H1 (cell line): ENCODE results near the gene RFNG. TPM values are rescaled to one million over a fixed set of nuclear protein-coding genes. Genes with fewer than 3 reads are reported as not detected.
A peak's percentile ranks its signal among the peaks of the same experiment; 100 is the strongest.

Source experiments
- ATF2 ChIP-seq: IDR thresholded peaks from 2 replicates; pipeline ENCODE4 v1.6.1; 2012; ENCODE audit warnings: low read length, inconsistent platforms
- ATF3 ChIP-seq: IDR thresholded peaks from 2 replicates; pipeline ENCODE4 v1.6.1; 2011; ENCODE audit warnings: low read depth, mild to moderate bottlenecking, low read length; ENCODE audit not compliant: insufficient read depth
- BRCA1 ChIP-seq: IDR thresholded peaks from 2 replicates; pipeline ENCODE4 v1.6.1; 2012; ENCODE audit warnings: low read depth, low read length, improper control_type of control experiment
- CTBP2 ChIP-seq: IDR thresholded peaks from 2 replicates; pipeline ENCODE4 v1.7.0; 2011; ENCODE audit warnings: borderline replicate concordance, mild to moderate bottlenecking, moderate library complexity, mixed read lengths, low read length; ENCODE audit not compliant: insufficient read depth, insufficient read length
- EGR1 ChIP-seq: IDR thresholded peaks from 2 replicates; pipeline ENCODE4 v1.6.1; 2011; ENCODE audit warnings: low read depth, low read length, borderline replicate concordance
- EP300 ChIP-seq, 2 experiments: IDR thresholded peaks; 1 replicate in 1 of 2; 2 replicates in 1 of 2; pipeline ENCODE4 v1.6.1; 2011 to 2012; ENCODE audit warnings: low read depth in 2 of 2, low read length in 2 of 2, mild to moderate bottlenecking in 2 of 2, borderline replicate concordance in 1 of 2, inconsistent platforms in 1 of 2, moderate library complexity in 1 of 2
- FOSL1 ChIP-seq: IDR thresholded peaks from 2 replicates; pipeline ENCODE4 v1.6.1; 2011; ENCODE audit warnings: mild to moderate bottlenecking, low read depth, low read length, moderate library complexity; ENCODE audit not compliant: insufficient read depth
- GABPA ChIP-seq: IDR thresholded peaks from 2 replicates; pipeline ENCODE4 v1.6.1; 2011; ENCODE audit warnings: mild to moderate bottlenecking, low read length, moderate library complexity, borderline replicate concordance; ENCODE audit not compliant: insufficient read depth
- JUN ChIP-seq: IDR thresholded peaks from 2 replicates; pipeline ENCODE4 v1.6.1; 2011; ENCODE audit warnings: low read depth, mild to moderate bottlenecking, improper control_type of control experiment, low read length
- KDM1A ChIP-seq: fragments of 200-600, 300-600 bp; sonication (generic); IDR thresholded peaks from 2 replicates; pipeline ENCODE4 v1.7.1; 2016; ENCODE audit warnings: mild to moderate bottlenecking, low read length, borderline replicate concordance
- MAFK ChIP-seq: IDR thresholded peaks from 2 replicates; pipeline ENCODE4 v1.6.1; 2012; ENCODE audit warnings: low read depth, mild to moderate bottlenecking, improper control_type of control experiment, low read length
- PHF8 ChIP-seq: fragments of 200-600 bp; sonication (generic); conservative IDR thresholded peaks from 2 replicates; pipeline ENCODE4 v1.7.1; 2012; ENCODE audit warnings: low read depth, mild to moderate bottlenecking, inconsistent platforms, low read length, moderate library complexity
- POLR2A ChIP-seq, 2 experiments: IDR thresholded peaks; 1 replicate in 1 of 2; 2 replicates in 1 of 2; pipeline ENCODE4 v1.6.1; 2011; ENCODE audit warnings: low read depth in 2 of 2, low read length in 2 of 2, mild to moderate bottlenecking in 2 of 2; ENCODE audit errors: control extremely low read depth in 1 of 2
- POLR2AphosphoS5 ChIP-seq: IDR thresholded peaks from 2 replicates; pipeline ENCODE4 v1.6.1; 2011; ENCODE audit warnings: low read depth, low read length
- POU5F1 ChIP-seq: IDR thresholded peaks from 2 replicates; pipeline ENCODE4 v1.6.1; 2011; ENCODE audit warnings: low read depth, mild to moderate bottlenecking, low read length, moderate library complexity
- SIRT6 ChIP-seq: IDR thresholded peaks from one replicate; pipeline ENCODE4 v1.7.1; 2012; ENCODE audit warnings: low read length, inconsistent platforms
- SIX5 ChIP-seq: IDR thresholded peaks from 2 replicates; pipeline ENCODE4 v1.6.1; 2011; ENCODE audit warnings: mild to moderate bottlenecking, low read depth, low read length
- SUZ12 ChIP-seq: fragments of 200-600 bp; sonication (generic); IDR thresholded peaks from 2 replicates; pipeline ENCODE4 v1.6.1; 2012; ENCODE audit warnings: mild to moderate bottlenecking, inconsistent platforms, low read length, moderate library complexity, mixed read lengths
- TAF1 ChIP-seq: IDR thresholded peaks from 2 replicates; pipeline ENCODE4 v1.6.1; 2011; ENCODE audit warnings: mild to moderate bottlenecking, low read depth, low read length
- TCF12 ChIP-seq: IDR thresholded peaks from 2 replicates; pipeline ENCODE4 v1.6.1; 2011; ENCODE audit warnings: low read depth, mild to moderate bottlenecking, low read length
- YY1 ChIP-seq: IDR thresholded peaks from 2 replicates; pipeline ENCODE4 v1.6.1; 2011; ENCODE audit warnings: low read depth, mild to moderate bottlenecking, low read length
- polyA plus RNA-seq, 7 experiments: library from polyadenylated mRNA; depleted of rRNA in 3 of 7; stranded (reverse) in 5 of 7; unstranded in 2 of 7; fragments of >200 nt in 5 of 7; fragments of 200-250 nt in 2 of 7; gene quantifications; 1 replicate in 5 of 7; 2 replicates in 1 of 7; 4 replicates in 1 of 7; pipeline versions ENCODE4 v1.2.1 to v1.2.3, GENCODE V29; 2011 to 2013; ENCODE audit warnings: missing spikeins in 2 of 7, mixed read lengths in 2 of 7
- total RNA-seq: library from RNA; stranded (reverse); fragmentation: NEBNext Ultra II Directional; extraction: Animal tissue kit (Norgen Biotek cat#: 25700); gene quantifications from 2 replicates; pipeline ENCODE4 v1.2.1, GENCODE V29; 2021
- TF ChIP-seq, protein P1 (sequence below): IDR thresholded peaks from 2 replicates; pipeline ENCODE4 v1.6.1; 2012; ENCODE audit warnings: inconsistent platforms

Gene RFNG
- total and polyA plus RNA-seq, 2 of the 8 experiments (the other 6 are each of a cell fraction or from before 2014, with no cell fraction given): 26.7 to 28.4 TPM

DNA sequence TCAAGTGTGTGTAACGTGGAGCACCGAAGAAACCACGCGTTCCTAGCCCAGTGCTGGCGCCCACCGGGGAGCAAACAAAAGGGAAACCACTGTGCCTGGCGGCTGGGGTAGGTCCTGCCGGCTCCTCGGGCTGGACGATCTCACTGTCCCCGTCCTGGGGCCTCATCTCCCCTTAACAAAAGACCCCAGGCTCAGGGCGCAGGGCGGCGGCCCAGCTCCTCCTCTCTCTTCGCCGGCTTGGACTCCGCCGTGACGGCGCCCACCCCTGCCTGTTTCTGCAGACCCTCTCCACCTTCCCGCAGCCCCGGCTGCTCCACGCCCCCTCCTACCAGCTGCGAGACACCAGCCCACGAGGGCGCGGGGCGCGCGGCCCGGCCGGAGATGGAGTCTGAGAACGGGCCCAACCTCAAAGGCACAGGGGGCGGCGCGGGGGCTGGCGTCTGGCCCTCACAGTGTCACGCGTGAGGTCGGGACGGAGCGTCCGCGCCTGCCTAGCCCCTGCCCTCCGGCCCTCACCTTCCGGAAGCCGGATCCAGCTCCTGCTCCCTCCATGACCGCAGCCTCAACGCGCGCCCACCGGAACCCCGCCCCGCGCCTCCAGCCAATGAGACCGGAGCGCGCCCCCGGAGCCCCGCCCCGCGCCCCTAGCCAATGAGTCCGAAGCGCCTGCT, 29.2 kb downstream of the RFNG start, which contains the start of gene CENPX (continued):
- no peak for TF ChIP-seq ATF2
- TF ChIP-seq JUN: no peak
- no peak for TF ChIP-seq MAFK
- no peak for TF ChIP-seq ATF3
- TF ChIP-seq GABPA: no peak
- no peak for TF ChIP-seq TCF12
- TF ChIP-seq KDM1A: no peak
- no peak for TF ChIP-seq EP300 (IDR thresholded peaks at IDR 0.05; ENCODE audit: borderline replicate concordance in 1 of 2, low read depth in 2 of 2, low read length in 2 of 2)
- TF ChIP-seq POU5F1: no peak
- peak; percentile 67; the same call in 1 of the 2 replicates for TF ChIP-seq PHF8
- peak; percentile 52; the same call in 1 of the 2 replicates for TF ChIP-seq POLR2AphosphoS5
- TF ChIP-seq POLR2A (IDR thresholded peaks at IDR 0.05; ENCODE audit: control extremely low read depth in 1 of 2, low read depth in 2 of 2, low read length in 2 of 2): peak in 1 of 2 experiments; percentile 35; a peak in 1 of 3 replicates
- TF ChIP-seq, protein P1, sequence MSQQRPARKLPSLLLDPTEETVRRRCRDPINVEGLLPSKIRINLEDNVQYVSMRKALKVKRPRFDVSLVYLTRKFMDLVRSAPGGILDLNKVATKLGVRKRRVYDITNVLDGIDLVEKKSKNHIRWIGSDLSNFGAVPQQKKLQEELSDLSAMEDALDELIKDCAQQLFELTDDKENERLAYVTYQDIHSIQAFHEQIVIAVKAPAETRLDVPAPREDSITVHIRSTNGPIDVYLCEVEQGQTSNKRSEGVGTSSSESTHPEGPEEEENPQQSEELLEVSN: no peak
- no peak for TF ChIP-seq FOSL1
- no peak for TF ChIP-seq SIRT6
- no peak for TF ChIP-seq BRCA1
- TF ChIP-seq SIX5: no peak
- TF ChIP-seq CTBP2: no peak
- TF ChIP-seq YY1: no peak
- no peak for TF ChIP-seq SUZ12
- TF ChIP-seq EGR1: no peak
- TF ChIP-seq TAF1: peak; percentile 66
